ENCODE measurements around the gene KLHL18. TPM values are rescaled to one million over a fixed set of nuclear protein-coding genes. Genes with fewer than 3 reads are reported as not detected.
"Not testable (repeated sequence)": the region's sequence is repeated elsewhere in the genome, so short reads cannot be mapped to it uniquely, and the experiment has no call there.

Gene KLHL18
- polyA plus RNA-seq, 1 donor: 14.7 TPM

GRCh38 chr3:47314056-47314764 lies 31.5 kb downstream of the KLHL18 start:
- no peak for DNase-seq

GRCh38 chr3:47315069-47315647 lies 32.4 kb downstream of the KLHL18 start:
- peak; percentile 38 for DNase-seq

- DNase-seq: not testable (repeated sequence)
These were observed 33.4 kb downstream of the KLHL18 start for GRCh38 chr3:47316151-47316550.

- DNase-seq: no peak
These were observed 36.2 kb downstream of the KLHL18 start for GRCh38 chr3:47318916-47319315.

- DNase-seq: no peak
These were observed 37.2 kb downstream of the KLHL18 start for GRCh38 chr3:47319956-47320355.

- no peak for DNase-seq
These were observed 40.9 kb downstream of the KLHL18 start for GRCh38 chr3:47323431-47324277.

- DNase-seq: peak; percentile 73
These were observed 41.6 kb downstream of the KLHL18 start for GRCh38 chr3:47324278-47324865.

- DNase-seq: no peak
These were observed 51.2 kb downstream of the KLHL18 start for GRCh38 chr3:47333907-47334306.

GRCh38 chr3:47337656-47338055 lies 54.9 kb downstream of the KLHL18 start:
- no peak for DNase-seq

- no peak for DNase-seq
These were observed 57.2 kb downstream of the KLHL18 start for GRCh38 chr3:47339951-47340350.

- no peak for DNase-seq
These were observed 58.1 kb downstream of the KLHL18 start for GRCh38 chr3:47340866-47341265.

- no peak for DNase-seq
These were observed 59.4 kb downstream of the KLHL18 start for GRCh38 chr3:47342151-47342550.

- DNase-seq: no peak
These were observed 60.1 kb downstream of the KLHL18 start for GRCh38 chr3:47342812-47343211.

- DNase-seq: no peak
These were observed 60.8 kb downstream of the KLHL18 start for GRCh38 chr3:47343471-47343971.

- DNase-seq: no peak
These were observed 62.2 kb downstream of the KLHL18 start for GRCh38 chr3:47344971-47345370.

GRCh38 chr3:47347217-47347801 lies 64.6 kb downstream of the KLHL18 start:
- no peak for DNase-seq

GRCh38 chr3:47348411-47349154 lies 65.8 kb downstream of the KLHL18 start:
- no peak for DNase-seq

GRCh38 chr3:47355010-47355409 lies 72.3 kb downstream of the KLHL18 start:
- no peak for DNase-seq

- no peak for DNase-seq
These were observed 73.5 kb downstream of the KLHL18 start for GRCh38 chr3:47356201-47356600.

GRCh38 chr3:47359323-47359722 lies 76.6 kb downstream of the KLHL18 start:
- DNase-seq: no peak

GRCh38 chr3:47360110-47360517 lies 77.4 kb downstream of the KLHL18 start:
- not testable (repeated sequence) for DNase-seq

- DNase-seq: no peak
These were observed 80.0 kb downstream of the KLHL18 start for GRCh38 chr3:47362701-47363100.

All from hindlimb muscle (tissue), 1 donor.